Activated CD8-positive, alpha-beta memory T cell treated with anti-CD3 and anti-CD28 coated beads, Interleukin-2, amount 50 U/mL, for 48 hours (primary cell): ENCODE measurements around the gene TTYH1.

ENCODE experiments used
- DNase-seq: peaks from one replicate; pipeline ENCODE4 v3.0.0-alpha.2; 2020

Gene TTYH1

GRCh38 chr19:54448040-54448773 lies 32.9 kb downstream of the TTYH1 start:
- peak; percentile 77 for DNase-seq

GRCh38 chr19:54448774-54449700 lies 33.8 kb downstream of the TTYH1 start, which contains the start of gene LENG8:
LENG8 (plus strand) TSS chr19:54449199; CDS start chr19:54451345, 2,146 bp downstream.
- DNase-seq: peak; percentile 97

GRCh38 chr19:54449701-54450069 lies 34.4 kb downstream of the TTYH1 start:
- DNase-seq: peak; percentile 68

- DNase-seq: peak; percentile 49
Measured at GRCh38 chr19:54451331-54451871, 36.1 kb downstream of the TTYH1 start.

GRCh38 chr19:54451997-54452396 lies 36.7 kb downstream of the TTYH1 start:
- no peak for DNase-seq

- DNase-seq: no peak
Measured at GRCh38 chr19:54452626-54453025, 37.4 kb downstream of the TTYH1 start.

GRCh38 chr19:54453921-54454780 lies 38.9 kb downstream of the TTYH1 start:
- no peak for DNase-seq

- no peak for DNase-seq
Measured at GRCh38 chr19:54454781-54455675, 39.8 kb downstream of the TTYH1 start.

- DNase-seq: no peak
Measured at GRCh38 chr19:54455786-54456422, 40.6 kb downstream of the TTYH1 start.

GRCh38 chr19:54456423-54457373 lies 41.4 kb downstream of the TTYH1 start:
- DNase-seq: no peak

- no peak for DNase-seq
Measured at GRCh38 chr19:54457773-54458647, 42.7 kb downstream of the TTYH1 start.

- DNase-seq: no peak
Measured at GRCh38 chr19:54458648-54459281, 43.5 kb downstream of the TTYH1 start.

GRCh38 chr19:54459282-54460229 lies 44.3 kb downstream of the TTYH1 start:
- DNase-seq: no peak

GRCh38 chr19:54460230-54461005 lies 45.2 kb downstream of the TTYH1 start:
- DNase-seq: no peak

- DNase-seq: no peak
Measured at GRCh38 chr19:54461210-54461609, 45.9 kb downstream of the TTYH1 start.

GRCh38 chr19:54461613-54462012 lies 46.3 kb downstream of the TTYH1 start:
- no peak for DNase-seq
